AG10803 (cell line): ENCODE measurements around the gene KIAA1549.
A peak's percentile ranks its signal among the peaks of the same experiment; 100 is the strongest.

ENCODE experiments used
- DNase-seq: peaks from one replicate; pipeline ENCODE4 v3.0.0; 2010; ENCODE audit warnings: low read depth
- H3K4me3 ChIP-seq: 2 replicates; pipeline ENCODE4 v1.5.1; 2011; ENCODE audit warnings: mild to moderate bottlenecking, low read length, control low read depth
- TF ChIP-seq, protein P1 (sequence below): conservative IDR thresholded peaks from 2 replicates; pipeline ENCODE4 v1.5.1; 2011; ENCODE audit warnings: mild to moderate bottlenecking, low read length, control low read depth, inconsistent platforms

KIAA1549 gene

DNA sequence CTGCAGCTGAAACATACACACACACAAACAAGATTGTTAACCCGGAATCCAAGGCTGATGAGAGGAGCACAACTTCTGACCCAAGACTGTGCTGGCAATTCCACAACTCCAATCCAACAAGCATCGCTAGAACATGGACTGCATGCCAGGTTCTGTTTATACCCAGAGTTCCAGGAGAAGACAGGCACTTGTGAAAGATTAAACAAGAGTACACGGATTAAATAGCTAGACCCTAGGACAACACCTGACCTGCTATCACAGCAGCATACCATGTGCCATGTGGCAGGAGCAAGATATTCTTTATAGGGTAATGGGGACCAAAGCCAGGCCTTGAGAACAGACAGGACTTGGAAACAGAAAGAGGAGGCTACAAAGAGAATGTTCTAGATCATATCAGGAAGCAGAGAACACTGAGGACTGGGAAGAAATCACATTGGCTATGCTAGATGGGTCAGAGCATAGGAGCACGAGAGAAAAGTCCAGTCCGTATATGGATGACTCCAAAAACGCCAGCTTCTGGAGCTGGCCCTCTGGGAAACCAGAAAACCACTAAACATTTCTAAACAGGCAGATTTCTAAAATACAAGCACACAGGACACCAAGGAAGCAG, 99.5 kb downstream of the KIAA1549 start:
- no peak for DNase-seq
- TF ChIP-seq, protein P1, sequence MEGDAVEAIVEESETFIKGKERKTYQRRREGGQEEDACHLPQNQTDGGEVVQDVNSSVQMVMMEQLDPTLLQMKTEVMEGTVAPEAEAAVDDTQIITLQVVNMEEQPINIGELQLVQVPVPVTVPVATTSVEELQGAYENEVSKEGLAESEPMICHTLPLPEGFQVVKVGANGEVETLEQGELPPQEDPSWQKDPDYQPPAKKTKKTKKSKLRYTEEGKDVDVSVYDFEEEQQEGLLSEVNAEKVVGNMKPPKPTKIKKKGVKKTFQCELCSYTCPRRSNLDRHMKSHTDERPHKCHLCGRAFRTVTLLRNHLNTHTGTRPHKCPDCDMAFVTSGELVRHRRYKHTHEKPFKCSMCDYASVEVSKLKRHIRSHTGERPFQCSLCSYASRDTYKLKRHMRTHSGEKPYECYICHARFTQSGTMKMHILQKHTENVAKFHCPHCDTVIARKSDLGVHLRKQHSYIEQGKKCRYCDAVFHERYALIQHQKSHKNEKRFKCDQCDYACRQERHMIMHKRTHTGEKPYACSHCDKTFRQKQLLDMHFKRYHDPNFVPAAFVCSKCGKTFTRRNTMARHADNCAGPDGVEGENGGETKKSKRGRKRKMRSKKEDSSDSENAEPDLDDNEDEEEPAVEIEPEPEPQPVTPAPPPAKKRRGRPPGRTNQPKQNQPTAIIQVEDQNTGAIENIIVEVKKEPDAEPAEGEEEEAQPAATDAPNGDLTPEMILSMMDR, result no peak
- no peak overlapping the region for H3K4me3 ChIP-seq

DNA sequence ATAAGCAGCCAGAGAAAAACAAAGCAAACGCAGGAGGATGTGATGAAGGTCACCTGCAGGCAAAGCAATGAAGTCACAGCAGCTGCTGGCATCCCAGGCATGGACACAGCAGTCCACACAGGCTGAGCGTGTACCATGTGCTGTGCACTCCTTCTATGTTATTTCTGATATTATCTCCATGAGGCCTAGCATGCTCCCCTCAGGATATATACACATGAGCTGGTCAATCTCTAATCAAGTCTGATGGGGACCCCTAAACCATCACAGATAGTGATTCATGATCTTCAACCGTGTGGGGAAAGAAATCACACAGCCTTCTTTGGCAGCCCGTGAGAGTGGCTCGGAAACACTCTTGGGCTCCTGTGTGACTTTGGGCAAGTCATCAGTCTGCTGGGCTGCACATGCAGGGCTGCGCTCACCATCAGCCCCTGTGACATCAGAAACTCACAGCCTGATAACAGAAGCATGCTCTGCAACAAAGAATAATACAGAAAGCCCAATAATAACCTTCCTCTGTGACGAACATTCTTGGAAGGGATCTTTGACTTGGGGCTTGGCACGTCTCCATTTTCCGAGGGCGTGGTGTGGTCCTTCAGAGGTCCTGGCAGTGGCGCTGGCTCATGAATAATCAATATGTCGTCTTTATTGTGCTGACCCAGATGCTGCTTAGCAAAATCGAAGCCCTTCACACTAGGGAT, 100.2 kb downstream of the KIAA1549 start:
- TF ChIP-seq, protein P1, result no peak
- peak; percentile 69 for DNase-seq
- H3K4me3 ChIP-seq, result no peak overlapping the region

DNA sequence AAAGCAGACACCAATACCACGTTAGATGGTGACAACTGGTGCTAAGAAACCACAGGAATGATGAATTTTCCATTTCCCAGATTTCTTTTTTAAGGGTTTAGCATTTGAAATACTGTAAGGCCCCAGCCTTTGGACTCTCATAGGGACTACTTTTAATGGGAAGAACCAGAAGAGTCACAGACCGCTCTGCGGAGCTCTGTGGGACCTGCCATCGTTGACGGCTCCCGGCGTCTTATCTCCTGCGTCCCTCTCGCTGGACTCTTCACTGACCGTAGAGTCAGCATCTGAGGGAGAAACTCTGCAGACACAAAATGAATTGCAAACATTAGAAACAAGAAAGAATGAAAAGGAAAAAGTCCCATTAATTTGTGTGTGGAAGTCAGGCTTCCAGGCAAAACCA, 101.8 kb downstream of the KIAA1549 start:
- TF ChIP-seq, protein P1, result no peak
- no peak for DNase-seq
- H3K4me3 ChIP-seq, result no peak overlapping the region

DNA sequence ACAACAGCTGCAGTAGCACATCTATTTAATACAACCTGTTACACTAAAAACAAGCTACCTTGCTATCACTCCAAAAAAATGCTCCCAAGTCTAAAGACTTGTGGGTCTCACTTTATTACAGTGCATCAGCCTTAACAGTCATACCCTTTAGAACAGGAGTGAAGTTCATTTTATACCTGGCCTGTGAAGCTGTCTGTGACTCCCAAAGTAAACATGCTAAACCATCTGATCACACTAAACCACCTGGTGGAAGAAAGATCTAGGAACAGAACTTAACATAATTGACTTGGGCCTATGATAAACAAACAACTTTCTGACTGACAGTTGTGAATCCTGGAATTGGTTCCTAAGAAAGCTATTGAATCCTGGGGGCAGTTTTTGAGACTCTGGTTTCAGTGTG, 102.3 kb downstream of the KIAA1549 start:
- TF ChIP-seq, protein P1, result no peak
- no peak for DNase-seq

DNA sequence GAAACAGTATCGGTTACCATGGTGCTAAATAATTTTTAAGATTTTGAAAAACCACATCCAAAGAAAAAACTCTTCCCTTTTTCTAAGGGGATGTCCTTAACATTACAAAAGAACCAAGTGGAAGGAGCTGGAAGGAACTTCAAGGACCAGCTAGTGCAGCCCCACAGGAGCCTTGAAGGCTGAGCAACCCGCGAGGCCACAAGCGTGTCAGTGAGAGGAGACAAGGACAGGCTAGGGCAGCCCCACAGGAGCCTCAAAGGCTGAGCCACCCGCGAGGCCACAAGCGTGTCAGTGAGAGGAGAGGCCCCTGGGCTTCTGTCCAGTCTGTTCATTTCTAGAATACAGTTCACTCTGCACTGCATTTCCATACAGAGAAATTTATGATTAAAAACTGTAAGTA, 103.1 kb downstream of the KIAA1549 start:
- DNase-seq, result no peak
- H3K4me3 ChIP-seq, result no peak overlapping the region
- TF ChIP-seq, protein P1, result no peak

More for the DNA sequence above, 102.3 kb downstream of the KIAA1549 start:
- no peak overlapping the region for H3K4me3 ChIP-seq

DNA sequence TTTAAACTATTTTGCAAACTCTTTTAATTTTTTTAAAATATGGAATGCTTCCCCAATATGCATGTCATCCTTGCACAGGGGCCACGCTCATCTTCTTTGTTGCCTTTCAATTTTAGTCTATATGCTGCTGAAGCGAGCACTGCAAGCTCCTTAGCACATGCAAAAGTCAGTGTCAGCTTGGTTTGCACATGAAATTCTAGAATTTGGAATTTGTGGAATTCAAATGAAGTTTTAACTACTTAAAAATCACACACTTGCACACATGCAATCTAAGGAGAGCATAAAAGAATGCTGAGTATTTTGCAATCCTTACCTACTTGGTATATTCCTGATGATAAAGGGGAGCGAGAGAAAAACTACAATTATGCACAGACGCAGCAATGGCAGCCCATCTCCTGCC, 104.9 kb downstream of the KIAA1549 start:
- peak; percentile 26 for DNase-seq
- TF ChIP-seq, protein P1, result no peak
- no peak overlapping the region for H3K4me3 ChIP-seq

DNA sequence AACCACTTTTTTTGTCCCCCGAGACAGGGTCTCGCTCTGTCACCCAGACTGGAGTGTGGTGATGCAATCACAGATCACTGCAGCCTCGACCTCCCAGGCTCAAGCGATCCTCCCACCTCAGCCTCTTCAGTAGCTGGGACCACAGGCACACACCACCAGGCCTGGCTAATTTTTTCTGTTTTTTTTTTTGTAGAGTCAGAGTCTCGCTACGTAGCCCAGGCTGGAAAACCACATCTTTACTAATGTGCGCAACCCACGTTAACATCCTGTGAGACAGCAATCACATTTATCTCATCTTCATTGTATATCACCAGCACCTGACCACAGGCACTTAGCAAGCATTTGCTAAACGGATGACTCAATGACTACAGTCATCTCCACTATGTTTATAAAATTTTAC, 105.4 kb downstream of the KIAA1549 start:
- no peak overlapping the region for H3K4me3 ChIP-seq
- TF ChIP-seq, protein P1, result no peak
- peak; percentile 79 for DNase-seq
